Measurements from ENCODE around the gene ACP7. TPM values are rescaled to one million over a fixed set of nuclear protein-coding genes. Genes with fewer than 3 reads are reported as not detected.

Gene ACP7
- total and polyA plus RNA-seq, 2 of the 4 experiments (the other 2 are of a cell fraction) = not detected

DNA sequence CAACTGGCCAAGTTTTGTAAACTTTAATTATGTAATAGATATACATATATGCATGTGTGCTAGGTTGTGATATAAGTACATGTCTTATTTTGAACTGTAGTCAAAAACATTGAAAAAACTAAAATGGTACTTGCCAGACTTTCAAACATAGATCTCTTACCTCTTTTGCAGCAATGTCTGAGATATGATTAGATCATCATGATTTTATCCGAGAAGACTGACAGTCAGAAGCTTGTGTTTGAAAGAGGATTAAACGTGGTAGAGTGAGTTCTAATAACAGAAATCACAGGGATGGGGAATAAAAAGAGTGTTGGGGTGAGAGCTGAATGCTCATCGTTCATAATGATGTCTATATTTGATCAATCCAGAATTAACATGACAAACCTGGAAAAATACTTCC is 18.2 kb upstream of the ACP7 start:
- Histone ChIP-seq H4K5ac (ENCODE audit: low read depth, low read length) (no peak overlapping the region), H2AK5ac (ENCODE audit: low read depth, low read length) (no peak overlapping the region), H3K18ac (ENCODE audit: low read depth, low read length) (no peak overlapping the region), H3K14ac (replicated peaks; ENCODE audit: low read depth, low read length) (no peak overlapping the region), H3K4me2 (ENCODE audit: low read depth, low read length) (no peak overlapping the region), H3K4me3 (ENCODE audit: insufficient read depth, low read depth, low read length) (no peak overlapping the region), H2BK120ac (ENCODE audit: low read depth, low read length) (no peak overlapping the region), H3K27ac (ENCODE audit: insufficient read depth, low read length) (no peak overlapping the region), H4K8ac (ENCODE audit: low read depth in 2 of 2, low read length in 2 of 2) (no peak overlapping the region), H3K9ac (ENCODE audit: low read depth, low read length) (no peak overlapping the region), H3K4me1 (ENCODE audit: control insufficient read depth, insufficient read depth, low read length) (no peaks in the 10 kb centered on the region), H3K9me3 (ENCODE audit: control insufficient read depth, insufficient read depth, low read length) (0 out of 2 replicates have a peak, but pooled peaks cover 2% of the 10 kb centered on the region), H3K23ac (ENCODE audit: low read depth, low read length) (no peak overlapping the region), H2BK20ac (ENCODE audit: low read depth, low read length) (no peak overlapping the region), H3K56ac (ENCODE audit: extremely low read depth, insufficient read depth, low read length) (no peak overlapping the region), H2AFZ (replicated peaks; ENCODE audit: low read length, poor library complexity) (no peak overlapping the region), H3K4ac (ENCODE audit: low read depth, low read length) (no peak overlapping the region), H3K27me3 (ENCODE audit: control insufficient read depth, insufficient read depth, low read length) (no peaks in the 10 kb centered on the region; the same call in 1 of the 2 replicates), H3K79me1 (ENCODE audit: low read depth in 1 of 2, low read length in 2 of 2) (no peaks in the 10 kb centered on the region), H3K36me3 (ENCODE audit: control insufficient read depth, insufficient read depth, low read length) (no peaks in the 10 kb centered on the region), H2BK15ac (ENCODE audit: low read depth, low read length) (no peak overlapping the region), H2AK9ac (replicated peaks; ENCODE audit: low read depth, low read length, poor library complexity) (no peak overlapping the region), H3K9me1 (ENCODE audit: insufficient read depth, low read length) (peaks cover 5% of the 10 kb centered on the region), H4K91ac (ENCODE audit: insufficient read depth, low read depth, low read length) (no peak overlapping the region), H4K20me1 (ENCODE audit: insufficient read depth, low read length) (no peaks in the 10 kb centered on the region), H2BK5ac (ENCODE audit: low read depth, low read length, poor library complexity, severe bottlenecking) (no peak overlapping the region)
- no CpG with 5 or more reads among the region's 3 CpGs for WGBS, 2 experiments (ENCODE audit: extremely low coverage in 2 of 2, insufficient read length in 1 of 2)
- dilution Hi-C loops (cut with HindIII; ENCODE audit: low sequenced_read_pairs, unreplicated experiment) (no loop called here), intact Hi-C loops (cut with micrococcal nuclease) (no loop called here), in situ Hi-C loops (cut with MboI; ENCODE audit: low sequenced_read_pairs) (no loop called here)
- CTCF ChIA-PET = interaction anchor here (1.2 kb wide), 1 partner anchor 14 kb away, joined by 5 read pairs; no protein-coding TSS in a partner anchor
- ATAC-seq (ENCODE audit: low read depth) = no peak
- BruUV-seq (replicated peaks) = no TSS peak
- DNase-seq = no peak
- TF ChIP-seq SMC3 (IDR thresholded peaks at IDR 0.05; ENCODE audit: low read depth, low read length) (no peak), POLR2A (IDR thresholded peaks at IDR 0.05; ENCODE audit: low read depth, low read length) (no peak), MAZ (IDR thresholded peaks at IDR 0.05; ENCODE audit: borderline replicate concordance, low read depth, low read length) (no peak), MXI1 (IDR thresholded peaks at IDR 0.05; ENCODE audit: borderline replicate concordance, low read depth, low read length) (no peak), CEBPB (IDR thresholded peaks at IDR 0.05; ENCODE audit: low read depth, low read length) (no peak), CTCF (conservative IDR thresholded peaks at IDR 0.05; ENCODE audit: low read depth, low read length) (no peak), NFE2L2 (IDR thresholded peaks at IDR 0.05; ENCODE audit: low read depth, low read length) (no peak)
- TF ChIP-seq, protein P1, sequence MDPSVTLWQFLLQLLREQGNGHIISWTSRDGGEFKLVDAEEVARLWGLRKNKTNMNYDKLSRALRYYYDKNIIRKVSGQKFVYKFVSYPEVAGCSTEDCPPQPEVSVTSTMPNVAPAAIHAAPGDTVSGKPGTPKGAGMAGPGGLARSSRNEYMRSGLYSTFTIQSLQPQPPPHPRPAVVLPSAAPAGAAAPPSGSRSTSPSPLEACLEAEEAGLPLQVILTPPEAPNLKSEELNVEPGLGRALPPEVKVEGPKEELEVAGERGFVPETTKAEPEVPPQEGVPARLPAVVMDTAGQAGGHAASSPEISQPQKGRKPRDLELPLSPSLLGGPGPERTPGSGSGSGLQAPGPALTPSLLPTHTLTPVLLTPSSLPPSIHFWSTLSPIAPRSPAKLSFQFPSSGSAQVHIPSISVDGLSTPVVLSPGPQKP (IDR thresholded peaks at IDR 0.05; ENCODE audit: borderline replicate concordance, low read depth, low read length) = no peak
- POLR2A ChIA-PET (ENCODE audit: unreplicated experiment) = no interaction called here
